ENCODE data around the gene IDH1. TPM values are rescaled to one million over a fixed set of nuclear protein-coding genes. Genes with fewer than 3 reads are reported as not detected.
"Not testable (repeated sequence)": the region's sequence is repeated elsewhere in the genome, so short reads cannot be mapped to it uniquely, and the experiment has no call there.

Gene IDH1
- total RNA-seq, 4 donors from 2014 or later, result 53.9 to 90.2 (median 61.6) TPM

GRCh38 chr2:208222351-208222750, 32.5 kb downstream of the IDH1 start:
- Histone ChIP-seq H3K4me1 (no peaks in the 10 kb centered on the region), H3K36me3 (no peaks in the 10 kb centered on the region), H3K9me3 (no peaks in the 10 kb centered on the region), H3K4me3 (replicated peaks in 1 of 3) (no peak overlapping the region), H3K27me3 (no peaks in the 10 kb centered on the region), H3K27ac (no peak overlapping the region)
- WGBS, 2 donors, result 89 to 93% methylated on average over 3 of the region's 3 CpGs
- TF ChIP-seq CTCF (IDR thresholded peaks at IDR 0.05), result no peak
- no peak for TF ChIP-seq POLR2A (IDR thresholded peaks at IDR 0.05)
- no peak for DNase-seq
- intact Hi-C loops (cut with DNase I), result no loop called here

- 69 to 100% methylated on average over 2 to 3 of the region's 3 CpGs for WGBS, 2 donors
- H3K9me3 ChIP-seq; H3K36me3 ChIP-seq; intact Hi-C loops (cut with DNase I); H3K4me3 ChIP-seq (replicated peaks in 1 of 3); H3K27ac ChIP-seq; H3K4me1 ChIP-seq; H3K27me3 ChIP-seq; DNase-seq: not testable (repeated sequence)
These were observed 33.0 kb downstream of the IDH1 start for GRCh38 chr2:208221873-208222272.

GRCh38 chr2:208210688-208211451, 44.0 kb downstream of the IDH1 start:
- 92 to 94% methylated on average over 9 of the region's 9 CpGs for WGBS, 2 donors
- no peaks in the 10 kb centered on the region for H3K27me3 ChIP-seq
- DNase-seq, result no peak
- H3K4me1 ChIP-seq, result no peaks in the 10 kb centered on the region
- no peak overlapping the region for H3K4me3 ChIP-seq (replicated peaks in 1 of 3)
- intact Hi-C loops (cut with DNase I), result no loop called here
- H3K9me3 ChIP-seq, result no peaks in the 10 kb centered on the region
- no peak overlapping the region for H3K27ac ChIP-seq
- H3K36me3 ChIP-seq, result no peaks in the 10 kb centered on the region
- TF ChIP-seq CTCF (IDR thresholded peaks at IDR 0.05) (no peak), POLR2A (IDR thresholded peaks at IDR 0.05) (no peak)

GRCh38 chr2:208208335-208209085, 46.4 kb downstream of the IDH1 start:
- intact Hi-C loops (cut with DNase I), result no loop called here
- no peaks in the 10 kb centered on the region for H3K27me3 ChIP-seq
- H3K27ac ChIP-seq, result no peak overlapping the region
- TF ChIP-seq CTCF (IDR thresholded peaks at IDR 0.05) (no peak), POLR2A (IDR thresholded peaks at IDR 0.05) (no peak)
- no peak overlapping the region for H3K4me3 ChIP-seq (replicated peaks in 1 of 3)
- no peaks in the 10 kb centered on the region for H3K36me3 ChIP-seq
- DNase-seq, result no peak
- WGBS, 2 donors, result 74 to 77% methylated on average over 9 of the region's 9 CpGs
- H3K4me1 ChIP-seq, result no peaks in the 10 kb centered on the region
- H3K9me3 ChIP-seq, result no peaks in the 10 kb centered on the region

GRCh38 chr2:208207769-208208168, 47.1 kb downstream of the IDH1 start:
- Histone ChIP-seq H3K27ac (no peak overlapping the region), H3K4me1 (no peaks in the 10 kb centered on the region), H3K27me3 (no peaks in the 10 kb centered on the region), H3K9me3 (no peaks in the 10 kb centered on the region), H3K36me3 (no peaks in the 10 kb centered on the region), H3K4me3 (replicated peaks in 1 of 3) (no peak overlapping the region)
- WGBS, 2 donors, result 84 to 93% methylated on average over 3 of the region's 3 CpGs
- no peak for TF ChIP-seq POLR2A (IDR thresholded peaks at IDR 0.05)
- TF ChIP-seq CTCF (IDR thresholded peaks at IDR 0.05), result no peak
- no peak for DNase-seq
- intact Hi-C loops (cut with DNase I), result no loop called here

All from thyroid gland (tissue), 4 donors.